Naive thymus-derived CD8-positive, alpha-beta T cell (primary cell): ENCODE results near the gene ITPRIPL2. TPM values are rescaled to one million over a fixed set of nuclear protein-coding genes. Genes with fewer than 3 reads are reported as not detected.

ENCODE experiments used
- ATAC-seq, 2 donors: fragments of 150-1000 bp; cut with Tn5 transposase in 1 of 2; sonication (Bioruptor Pico), chemical (Tn5 transposase) in 1 of 2; 1 replicate in 1 of 2; 2 replicates in 1 of 2; pipeline ENCODE4 v1.10.0; 2021; ENCODE audit warnings: mild to moderate bottlenecking in 2 of 2, moderate library complexity in 2 of 2
- POLR2A ChIA-PET: fragments of 350-600 bp; sonication (Branson Sonifier 250); formaldehyde crosslinking; loops from one replicate; lab custom pipeline; 2021; ENCODE audit warnings: antibody characterized with exemption; lab: Charles Lee
- DNase-seq, 10 donors: peaks; one replicate each; pipeline versions ENCODE4 v3.0.0 to v3.0.0-alpha.2; 2020 to 2022
- H3K27ac Mint-ChIP-seq, 10 donors: one replicate each; pipeline ENCODE4 v1.8.0; 2020 to 2022; ENCODE audit warnings: mild to moderate bottlenecking in 10 of 10, mixed read lengths in 10 of 10, moderate library complexity in 4 of 10, inconsistent platforms in 1 of 10
- H3K27me3 Mint-ChIP-seq, 5 donors: one replicate each; pipeline ENCODE4 v1.8.0; 2021 to 2022; ENCODE audit warnings: mixed read lengths in 5 of 5
- H3K36me3 Mint-ChIP-seq, 3 donors: one replicate each; pipeline ENCODE4 v1.8.0; 2020 to 2022; ENCODE audit warnings: mixed read lengths in 3 of 3, mild to moderate bottlenecking in 2 of 3, inconsistent platforms in 1 of 3
- H3K4me1 Mint-ChIP-seq, 4 donors: one replicate each; pipeline ENCODE4 v1.8.0; 2021 to 2022; ENCODE audit warnings: mixed read lengths in 4 of 4
- H3K4me3 Mint-ChIP-seq, 10 donors: one replicate each; pipeline ENCODE4 v1.8.0; 2020 to 2022; ENCODE audit warnings: mild to moderate bottlenecking in 10 of 10, mixed read lengths in 10 of 10, moderate library complexity in 6 of 10, inconsistent platforms in 1 of 10
- H3K9me3 Mint-ChIP-seq, 9 donors: one replicate each; pipeline ENCODE4 v1.8.0; 2020 to 2022; ENCODE audit warnings: mixed read lengths in 9 of 9, mild to moderate bottlenecking in 3 of 9, inconsistent platforms in 1 of 9, moderate library complexity in 1 of 9
- polyA plus RNA-seq, 3 donors: library from polyadenylated mRNA; unstranded; fragments of 300-500 nt; fragmentation: Illumina TruSeq; gene quantifications; one replicate each; pipeline ENCODE4 v1.2.3, GENCODE V29; 2021
- total RNA-seq, 8 experiments: library from RNA in 2 of 8; stranded (reverse) in 2 of 8; gene quantifications; one replicate each; pipeline ENCODE4 v1.2.3 and lab custom pipeline; 2021 to 2026

Gene ITPRIPL2
- total and polyA plus RNA-seq, 5 experiments from 2014 or later, result 0.13 to 0.23 (median 0.17) TPM; not detected in 1

GRCh38 chr16:19084139-19084538, 29.6 kb upstream of the ITPRIPL2 start:
- Mint-ChIP-seq H3K9me3 (peaks cover 0 to 2% (median 0%) of the 10 kb centered on the region in 9 donors), H3K4me1 (peaks cover 0 to 8% (median 4%) of the 10 kb centered on the region in 4 donors), H3K27me3 (peaks cover 0 to 19% (median 3%) of the 10 kb centered on the region in 5 donors), H3K36me3 (peaks cover 5 to 24% (median 23%) of the 10 kb centered on the region in 3 donors), H3K4me3 (no peak overlapping the region), H3K27ac (peak overlapping the region in 1 of 10 donors; percentile 63)
- POLR2A ChIA-PET, result no interaction called here
- no peak for ATAC-seq
- DNase-seq, result no peak

DNA sequence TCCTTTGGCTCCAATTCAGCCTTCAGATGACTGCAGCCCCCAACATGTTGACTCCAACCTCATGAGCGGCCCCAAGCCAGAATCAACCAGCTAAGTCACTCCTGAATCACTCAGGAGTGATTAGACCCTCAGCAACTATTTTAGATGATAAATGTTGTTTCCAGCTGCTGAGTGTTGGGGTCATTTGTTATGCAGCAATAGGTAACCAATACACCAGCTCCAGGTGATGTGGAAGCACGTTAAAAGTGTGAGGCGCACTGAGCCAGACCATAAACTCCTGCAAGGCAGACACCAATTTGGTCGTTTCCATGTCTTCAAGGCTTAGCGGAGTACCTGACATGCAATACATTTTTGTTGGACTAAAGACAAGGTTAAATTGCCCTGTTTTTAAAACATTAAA, 28.9 kb upstream of the ITPRIPL2 start:
- no peak overlapping the region for H3K4me3 Mint-ChIP-seq
- H3K9me3 Mint-ChIP-seq, result peaks cover 0 to 2% (median 0%) of the 10 kb centered on the region in 9 donors
- POLR2A ChIA-PET, result interaction anchor here (0.8 kb wide), 1 partner anchor 68 kb away, joined by 3 read pairs; no protein-coding TSS in a partner anchor

DNA sequence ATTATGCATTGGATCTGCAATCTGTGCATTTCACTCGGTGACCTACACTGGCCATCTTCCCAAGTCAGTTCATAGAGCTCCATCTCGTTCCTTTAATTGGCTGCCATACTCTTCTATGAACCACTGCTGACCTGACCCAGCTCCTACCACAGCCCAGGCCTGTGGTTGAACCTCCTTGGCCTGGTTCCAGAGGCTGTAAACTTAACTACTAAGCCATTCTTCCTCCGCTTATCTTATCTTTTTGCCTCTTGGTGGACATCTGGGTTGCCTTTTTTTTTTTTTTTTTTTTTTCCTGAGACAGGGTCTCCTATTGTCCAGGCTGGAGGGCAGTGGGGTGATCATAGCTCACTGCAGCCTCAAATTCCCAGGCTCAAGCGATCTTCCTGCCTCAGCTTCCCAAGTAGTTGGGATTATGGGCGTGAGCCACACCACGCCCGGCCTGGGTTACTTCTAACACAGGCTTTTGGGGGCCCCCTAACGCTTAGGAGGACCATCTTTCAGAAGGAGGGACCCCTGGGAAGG, 28.0 kb upstream of the ITPRIPL2 start:
- Mint-ChIP-seq H3K4me1 (peaks cover 0 to 8% (median 4%) of the 10 kb centered on the region in 4 donors), H3K4me3 (peak overlapping the region in 2 of 10 donors; percentile 9 to 76), H3K36me3 (peaks cover 0 to 15% (median 13%) of the 10 kb centered on the region in 3 donors), H3K27me3 (peaks cover 0 to 19% (median 5%) of the 10 kb centered on the region in 5 donors), H3K27ac (no peak overlapping the region), H3K9me3 (peaks cover 0 to 2% (median 0%) of the 10 kb centered on the region in 9 donors)
- no peak for ATAC-seq
- no peak for DNase-seq
- POLR2A ChIA-PET, result interaction anchor here (0.7 to 0.9 kb wide), 3 partner anchors 13 to 438 kb away, joined by 3 read pairs; partner anchors contain the start of gene CCP110

More for the DNA sequence above, 28.9 kb upstream of the ITPRIPL2 start:
- peaks cover 3 to 19% (median 17%) of the 10 kb centered on the region in 3 donors for H3K36me3 Mint-ChIP-seq
- DNase-seq, result no peak
- peaks cover 0 to 8% (median 4%) of the 10 kb centered on the region in 4 donors for H3K4me1 Mint-ChIP-seq
- H3K27ac Mint-ChIP-seq, result no peak overlapping the region
- no peak for ATAC-seq
- peaks cover 0 to 19% (median 5%) of the 10 kb centered on the region in 5 donors for H3K27me3 Mint-ChIP-seq

- peak overlapping the region in 4 of 10 donors; percentile 29 to 79 (median 50) for H3K27ac Mint-ChIP-seq
- ATAC-seq (peak; percentile 96 to 99), DNase-seq (peak; percentile 53 to 81 (median 72))
- H3K27me3 Mint-ChIP-seq, result peaks cover 0 to 19% (median 6%) of the 10 kb centered on the region in 5 donors
- peaks cover 0 to 8% (median 4%) of the 10 kb centered on the region in 4 donors for H3K4me1 Mint-ChIP-seq
- POLR2A ChIA-PET, result interaction anchor here (0.9 kb wide), 1 partner anchor 14 kb away, joined by 3 read pairs; no protein-coding TSS in a partner anchor
- H3K9me3 Mint-ChIP-seq, result peaks cover 0 to 2% (median 0%) of the 10 kb centered on the region in 9 donors
- H3K36me3 Mint-ChIP-seq, result peaks cover 0 to 7% (median 5%) of the 10 kb centered on the region in 3 donors
- peak overlapping the region; percentile 61 to 76 (median 68) for H3K4me3 Mint-ChIP-seq
Observed at GRCh38 chr16:19086322-19087199, 27.2 kb upstream of the ITPRIPL2 start.

GRCh38 chr16:19088341-19088916, 25.3 kb upstream of the ITPRIPL2 start:
- Mint-ChIP-seq H3K27ac (no peak overlapping the region), H3K36me3 (no peaks in the 10 kb centered on the region)

GRCh38 chr16:19089410-19089955, 24.3 kb upstream of the ITPRIPL2 start:
- POLR2A ChIA-PET, result no interaction called here

More at GRCh38 chr16:19088341-19088916, 25.3 kb upstream of the ITPRIPL2 start:
- Mint-ChIP-seq H3K4me3 (no peak overlapping the region), H3K4me1 (peaks cover 0 to 8% (median 4%) of the 10 kb centered on the region in 4 donors), H3K27me3 (peaks cover 2 to 19% (median 7%) of the 10 kb centered on the region in 5 donors), H3K9me3 (peaks cover 0 to 4% (median 0%) of the 10 kb centered on the region in 9 donors)
- ATAC-seq (no peak), DNase-seq (no peak)
- POLR2A ChIA-PET, result no interaction called here

GRCh38 chr16:19090916-19091315, 22.8 kb upstream of the ITPRIPL2 start:
- no peaks in the 10 kb centered on the region for H3K36me3 Mint-ChIP-seq

More at GRCh38 chr16:19089410-19089955, 24.3 kb upstream of the ITPRIPL2 start:
- H3K27ac Mint-ChIP-seq, result peak overlapping the region in 1 of 10 donors; percentile 45
- no peaks in the 10 kb centered on the region for H3K36me3 Mint-ChIP-seq
- H3K4me3 Mint-ChIP-seq, result peak overlapping the region in 1 of 10 donors; percentile 29
- H3K4me1 Mint-ChIP-seq, result peaks cover 0 to 8% (median 4%) of the 10 kb centered on the region in 4 donors
- H3K27me3 Mint-ChIP-seq, result peaks cover 2 to 19% (median 7%) of the 10 kb centered on the region in 5 donors
- ATAC-seq, result no peak
- peaks cover 0 to 4% (median 0%) of the 10 kb centered on the region in 9 donors for H3K9me3 Mint-ChIP-seq
- no peak for DNase-seq

GRCh38 chr16:19092653-19093410, 20.9 kb upstream of the ITPRIPL2 start:
- no peak for ATAC-seq
- Mint-ChIP-seq H3K36me3 (peaks cover 0 to 2% (median 0%) of the 10 kb centered on the region in 3 donors), H3K4me3 (no peak overlapping the region), H3K4me1 (peaks cover 0 to 6% (median 0%) of the 10 kb centered on the region in 4 donors), H3K27ac (no peak overlapping the region), H3K27me3 (peaks cover 7 to 17% (median 13%) of the 10 kb centered on the region in 5 donors), H3K9me3 (peaks cover 0 to 6% (median 0%) of the 10 kb centered on the region in 9 donors)
- POLR2A ChIA-PET, result no interaction called here
- DNase-seq, result no peak

More at GRCh38 chr16:19090916-19091315, 22.8 kb upstream of the ITPRIPL2 start:
- POLR2A ChIA-PET, result no interaction called here
- H3K4me3 Mint-ChIP-seq, result no peak overlapping the region
- peaks cover 5 to 17% (median 9%) of the 10 kb centered on the region in 5 donors for H3K27me3 Mint-ChIP-seq
- DNase-seq (no peak), ATAC-seq (no peak)
- H3K27ac Mint-ChIP-seq, result peak overlapping the region in 1 of 10 donors; percentile 1
- H3K4me1 Mint-ChIP-seq, result peaks cover 0 to 8% (median 7%) of the 10 kb centered on the region in 4 donors
- peaks cover 0 to 4% (median 0%) of the 10 kb centered on the region in 9 donors for H3K9me3 Mint-ChIP-seq

GRCh38 chr16:19093631-19094541, 19.9 kb upstream of the ITPRIPL2 start:
- no peak overlapping the region for H3K27ac Mint-ChIP-seq
- ATAC-seq (no peak), DNase-seq (no peak)
- peaks cover 0 to 8% (median 2%) of the 10 kb centered on the region in 3 donors for H3K36me3 Mint-ChIP-seq
- POLR2A ChIA-PET, result no interaction called here
- H3K9me3 Mint-ChIP-seq, result peaks cover 0 to 12% (median 0%) of the 10 kb centered on the region in 9 donors
- no peak overlapping the region for H3K4me3 Mint-ChIP-seq
- peaks cover 5 to 19% (median 11%) of the 10 kb centered on the region in 5 donors for H3K27me3 Mint-ChIP-seq
- H3K4me1 Mint-ChIP-seq, result peaks cover 0 to 6% (median 0%) of the 10 kb centered on the region in 4 donors

DNA sequence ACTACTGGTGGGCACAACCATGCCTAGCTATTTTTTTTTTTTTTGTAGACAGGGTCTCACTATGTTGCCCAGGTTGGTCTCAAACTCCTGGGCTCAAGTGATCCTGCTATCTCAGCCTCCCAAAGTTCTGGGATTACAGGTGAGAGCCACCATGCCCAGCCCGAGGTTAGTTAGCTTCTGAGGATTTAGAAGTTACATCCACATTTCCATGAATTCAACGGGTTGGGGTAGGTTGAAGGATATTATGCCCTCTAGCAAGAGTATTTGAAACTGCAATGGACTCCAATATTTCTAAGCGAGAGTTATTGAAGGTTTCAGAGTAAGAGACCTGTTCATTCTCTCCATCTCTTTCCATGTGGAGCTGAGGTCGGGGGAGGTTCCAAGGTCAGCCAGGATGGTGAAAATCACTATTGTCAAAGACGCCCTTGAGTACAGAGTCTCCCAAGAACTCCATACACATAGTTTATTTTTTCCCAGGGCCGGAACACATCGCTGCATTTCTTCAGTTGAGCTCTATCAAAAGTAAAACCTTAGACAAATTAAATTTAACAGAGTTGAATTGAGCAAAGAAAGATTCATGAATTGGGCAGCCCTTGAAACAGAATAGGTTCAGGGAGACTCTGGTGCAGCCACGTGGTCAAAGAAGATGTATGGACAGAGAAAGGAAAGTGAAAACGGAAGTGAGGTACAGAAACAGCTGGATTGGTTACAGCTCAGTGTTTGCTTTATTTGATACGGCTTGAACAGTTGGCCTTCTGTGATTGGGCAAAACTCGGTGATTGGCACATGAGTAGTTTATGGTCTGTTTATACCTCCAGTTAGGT, 19.0 kb upstream of the ITPRIPL2 start:
- H3K27me3 Mint-ChIP-seq, result peaks cover 6 to 19% (median 10%) of the 10 kb centered on the region in 5 donors
- ATAC-seq (no peak), DNase-seq (no peak)
- H3K36me3 Mint-ChIP-seq, result peaks cover 0 to 8% (median 2%) of the 10 kb centered on the region in 3 donors
- peaks cover 0 to 14% (median 0%) of the 10 kb centered on the region in 9 donors for H3K9me3 Mint-ChIP-seq
- H3K4me3 Mint-ChIP-seq, result no peak overlapping the region
- no peak overlapping the region for H3K27ac Mint-ChIP-seq
- POLR2A ChIA-PET, result no interaction called here
- H3K4me1 Mint-ChIP-seq, result peaks cover 0 to 6% (median 0%) of the 10 kb centered on the region in 4 donors
